22Rv1 (cell line): Measurements from ENCODE around the gene DMBX1.

ENCODE experiments used
- H3K27ac ChIP-seq: fragments of 450-650 bp; 2 replicates; pipeline ENCODE4 v1.5.1; 2017
- ZFX ChIP-seq: fragments of 450-650 bp; IDR thresholded peaks from 2 replicates; pipeline ENCODE4 v1.6.1; 2017; ENCODE audit warnings: antibody characterized with exemption, borderline replicate concordance
- TF ChIP-seq, protein P1 (sequence below): fragments of 450-650 bp; IDR thresholded peaks from 2 replicates; pipeline ENCODE4 v1.5.1; 2017; ENCODE audit warnings: mild to moderate bottlenecking

Gene DMBX1

DNA sequence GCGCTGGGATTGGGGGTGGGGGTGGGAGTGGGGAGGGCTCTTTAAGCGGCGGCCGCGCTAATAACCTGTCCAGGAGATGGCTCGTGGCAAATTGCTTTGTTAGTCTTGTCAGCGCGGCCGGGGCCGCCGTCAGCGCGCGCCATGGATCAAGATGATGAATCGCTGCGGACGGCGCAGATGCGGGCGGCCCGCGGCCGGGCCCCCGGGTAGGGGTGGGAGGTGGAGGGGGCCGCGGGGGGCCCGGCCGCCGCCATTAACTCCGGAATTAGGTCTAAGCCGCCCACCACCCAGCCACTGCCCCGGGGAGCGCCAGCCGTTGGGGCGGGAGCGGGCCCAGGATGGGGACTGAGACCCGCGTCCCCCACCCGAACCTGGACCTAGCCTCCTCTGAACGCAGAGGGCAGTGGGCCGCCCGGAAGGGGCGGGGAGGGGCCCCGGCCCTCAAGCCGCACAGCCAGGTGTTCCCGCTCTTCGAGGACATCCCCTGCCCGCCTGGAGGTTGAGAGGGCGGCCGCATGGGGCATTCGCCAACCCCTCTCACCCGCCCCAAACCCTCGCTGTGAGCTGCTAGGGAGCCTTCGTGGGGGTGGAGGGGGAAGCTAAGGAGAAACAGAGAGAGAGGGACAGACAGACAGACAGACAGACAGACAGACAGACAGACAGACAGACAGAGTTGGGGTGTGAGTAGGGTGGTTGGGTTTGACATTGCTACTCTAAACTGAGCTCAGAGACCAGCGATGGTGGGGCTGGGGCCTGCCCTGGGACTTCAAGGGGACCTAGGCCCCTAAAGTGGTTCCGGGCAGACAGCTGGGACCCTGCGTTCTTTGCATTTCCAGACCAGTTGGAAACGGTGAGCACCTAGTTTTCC is 3.8 kb upstream of the DMBX1 start:
- H3K27ac ChIP-seq: no peak overlapping the region
- TF ChIP-seq, protein P1, sequence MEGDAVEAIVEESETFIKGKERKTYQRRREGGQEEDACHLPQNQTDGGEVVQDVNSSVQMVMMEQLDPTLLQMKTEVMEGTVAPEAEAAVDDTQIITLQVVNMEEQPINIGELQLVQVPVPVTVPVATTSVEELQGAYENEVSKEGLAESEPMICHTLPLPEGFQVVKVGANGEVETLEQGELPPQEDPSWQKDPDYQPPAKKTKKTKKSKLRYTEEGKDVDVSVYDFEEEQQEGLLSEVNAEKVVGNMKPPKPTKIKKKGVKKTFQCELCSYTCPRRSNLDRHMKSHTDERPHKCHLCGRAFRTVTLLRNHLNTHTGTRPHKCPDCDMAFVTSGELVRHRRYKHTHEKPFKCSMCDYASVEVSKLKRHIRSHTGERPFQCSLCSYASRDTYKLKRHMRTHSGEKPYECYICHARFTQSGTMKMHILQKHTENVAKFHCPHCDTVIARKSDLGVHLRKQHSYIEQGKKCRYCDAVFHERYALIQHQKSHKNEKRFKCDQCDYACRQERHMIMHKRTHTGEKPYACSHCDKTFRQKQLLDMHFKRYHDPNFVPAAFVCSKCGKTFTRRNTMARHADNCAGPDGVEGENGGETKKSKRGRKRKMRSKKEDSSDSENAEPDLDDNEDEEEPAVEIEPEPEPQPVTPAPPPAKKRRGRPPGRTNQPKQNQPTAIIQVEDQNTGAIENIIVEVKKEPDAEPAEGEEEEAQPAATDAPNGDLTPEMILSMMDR: no peak
- TF ChIP-seq ZFX: no peak

GRCh38 chr1:46486432-46487015 is 3.1 kb upstream of the DMBX1 start:
- no peak overlapping the region for H3K27ac ChIP-seq
- TF ChIP-seq, protein P1: no peak
- no peak for TF ChIP-seq ZFX

- no peak for TF ChIP-seq ZFX
- TF ChIP-seq, protein P1: 0 out of 2 replicates have a peak, but pooled peaks have one; percentile 1
- no peak overlapping the region for H3K27ac ChIP-seq
Observed at GRCh38 chr1:46487818-46488218, 1.8 kb upstream of the DMBX1 start.

- no peak for TF ChIP-seq ZFX
- TF ChIP-seq, protein P1: no peak
- no peak overlapping the region for H3K27ac ChIP-seq
Observed at GRCh38 chr1:46488343-46489168, 1.1 kb upstream of the DMBX1 start.

DNA sequence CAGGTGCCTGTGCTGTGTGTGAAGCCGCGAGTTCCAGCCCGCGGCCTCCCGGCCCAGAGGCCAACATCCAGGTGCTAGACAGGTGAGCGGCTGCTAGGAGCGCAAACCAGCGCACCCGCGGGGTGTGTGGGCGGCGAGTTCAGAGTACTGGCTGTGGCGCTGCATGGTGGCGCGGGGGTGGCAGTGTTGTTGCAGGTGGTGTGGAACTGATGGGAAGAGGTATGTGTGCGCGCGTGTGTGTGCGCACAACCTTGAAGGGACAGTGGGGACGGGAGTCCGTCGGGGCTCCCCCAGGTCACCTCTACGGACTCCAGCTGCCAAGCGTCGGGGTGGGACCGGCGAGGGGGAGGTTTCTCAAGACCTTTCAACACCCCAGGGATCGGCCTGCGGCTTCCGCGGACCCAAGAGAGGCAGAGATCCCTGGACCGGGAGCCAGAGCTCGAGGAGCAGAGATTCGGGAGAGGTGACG is 433 bp upstream of the DMBX1 start:
- no peak for TF ChIP-seq ZFX
- TF ChIP-seq, protein P1: no peak; the same call in 1 of the 2 replicates
- no peak overlapping the region for H3K27ac ChIP-seq

GRCh38 chr1:46490406-46490655 is 695 bp downstream of the DMBX1 start:
- no peak overlapping the region for H3K27ac ChIP-seq

More at GRCh38 chr1:46490406-46490655, 695 bp downstream of the DMBX1 start:
- TF ChIP-seq, protein P1: no peak
- TF ChIP-seq ZFX: no peak
